Stimulated activated CD8-positive, alpha-beta memory T cell treated with anti-CD3 and anti-CD28 coated beads, Interleukin-12 subunit alpha, Interleukin-12 subunit beta, amount 100 ng/mL, for 24 hours (primary cell): ENCODE data around the gene THPO.

Experiments
- DNase-seq: peaks from one replicate; pipeline ENCODE4 v3.0.0-alpha.2; 2020; ENCODE audit errors: extremely low read depth

Gene THPO

GRCh38 chr3:184333700-184334099, 44.3 kb downstream of the THPO start:
- DNase-seq = no peak

- no peak for DNase-seq
These were observed 44.8 kb downstream of the THPO start for GRCh38 chr3:184333190-184333589.

DNA sequence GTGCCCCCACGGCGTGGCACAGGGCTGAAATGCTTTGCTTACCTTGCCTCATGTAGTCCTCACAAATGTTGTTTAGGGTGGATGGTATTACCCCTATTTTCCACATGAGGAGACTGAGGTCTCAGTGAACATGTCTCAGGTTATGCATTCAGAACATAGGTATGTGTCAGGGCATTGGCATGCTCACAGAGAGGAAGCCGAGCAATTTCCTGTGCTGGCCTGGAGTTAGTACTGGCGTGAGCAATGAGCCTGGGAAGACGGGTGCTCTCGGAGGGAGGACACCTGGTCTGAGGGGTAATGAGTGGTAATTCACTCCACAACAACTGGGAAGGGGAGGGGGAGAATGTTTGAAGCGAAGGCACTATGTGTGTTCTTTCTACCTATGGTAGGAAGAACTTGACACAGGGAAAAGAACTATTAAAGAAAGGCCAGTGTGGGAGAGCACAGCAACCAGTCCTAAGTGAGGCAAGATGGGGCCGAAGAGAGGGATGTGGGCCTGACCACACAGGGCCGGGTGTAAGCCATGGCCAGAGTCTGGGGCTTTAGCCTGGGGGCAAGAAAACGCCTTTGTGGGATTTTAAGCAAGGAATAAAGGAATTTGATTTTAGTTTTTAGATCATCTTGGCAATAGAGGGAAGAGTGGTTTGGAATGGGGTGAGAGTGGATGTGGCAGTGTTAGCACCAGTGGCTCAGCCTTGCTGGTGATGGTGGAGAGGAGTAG, 45.5 kb downstream of the THPO start:
- DNase-seq = no peak

DNA sequence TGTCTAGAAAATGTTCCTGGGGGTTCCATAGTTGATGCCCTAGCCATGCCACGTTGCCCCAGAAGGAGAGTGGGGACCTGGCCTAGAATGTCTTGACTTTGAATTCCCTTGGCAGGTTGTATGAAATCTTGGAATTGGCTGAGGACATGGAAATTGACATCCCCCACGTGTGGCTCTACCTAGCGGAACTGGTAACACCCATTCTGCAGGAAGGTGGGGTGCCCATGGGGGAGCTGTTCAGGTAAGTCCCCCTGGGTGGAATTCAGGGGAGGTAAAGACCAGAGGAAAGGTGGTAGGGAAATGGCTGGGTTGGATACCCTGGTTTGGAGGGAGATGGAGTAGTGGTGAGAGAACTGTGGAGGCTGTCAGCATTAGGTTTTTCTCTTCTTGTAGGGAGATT, 49.5 kb downstream of the THPO start:
- DNase-seq = no peak

DNA sequence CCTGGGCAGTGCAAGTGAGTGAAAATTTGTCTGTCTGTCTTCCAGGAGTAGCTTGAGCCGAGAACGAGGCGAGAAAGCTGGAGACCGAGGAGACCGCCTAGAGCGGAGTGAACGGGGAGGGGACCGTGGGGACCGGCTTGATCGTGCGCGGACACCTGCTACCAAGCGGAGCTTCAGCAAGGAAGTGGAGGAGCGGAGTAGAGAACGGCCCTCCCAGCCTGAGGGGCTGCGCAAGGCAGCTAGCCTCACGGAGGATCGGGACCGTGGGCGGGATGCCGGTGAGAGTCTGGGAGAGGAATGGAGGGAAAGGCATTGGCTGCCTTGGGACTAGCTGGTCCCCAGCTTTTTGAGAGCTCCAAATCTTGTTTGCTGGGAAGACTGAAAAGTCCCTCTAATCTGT, 50.8 kb downstream of the THPO start:
- DNase-seq = no peak

GRCh38 chr3:184325715-184326369, 52.2 kb downstream of the THPO start:
- DNase-seq = no peak

- DNase-seq = no peak
These were observed 52.7 kb downstream of the THPO start for GRCh38 chr3:184325269-184325668.

DNA sequence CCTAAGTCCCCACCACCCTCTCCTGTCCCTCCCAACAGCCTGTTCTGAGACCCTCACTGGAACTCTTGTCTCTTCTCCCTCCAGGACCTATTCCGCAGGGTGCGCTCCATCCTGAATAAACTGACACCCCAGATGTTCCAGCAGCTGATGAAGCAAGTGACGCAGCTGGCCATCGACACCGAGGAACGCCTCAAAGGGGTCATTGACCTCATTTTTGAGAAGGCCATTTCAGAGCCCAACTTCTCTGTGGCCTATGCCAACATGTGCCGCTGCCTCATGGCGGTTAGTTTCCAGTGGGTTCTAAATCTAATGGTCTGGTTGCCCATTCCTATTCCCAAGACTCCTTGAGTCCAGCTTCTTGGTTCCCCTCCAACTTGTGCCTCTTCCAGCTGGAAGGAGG, 54.3 kb downstream of the THPO start:
- DNase-seq = no peak

GRCh38 chr3:184322731-184323487, 55.1 kb downstream of the THPO start:
- DNase-seq = no peak
